GM13977 (cell line): ENCODE results near the gene AATK.

Experiments used
- DNase-seq: peaks from one replicate; pipeline ENCODE4 v3.0.0; 2012; ENCODE audit warnings: low spot score
- in situ Hi-C: fragments of 300-500 bp; cut with MboI; formaldehyde crosslinking; loops from one replicate; pipeline ENCODE4 v1.12.0; 2022; ENCODE audit warnings: low sequenced_read_pairs, low pct_unique_long_range_greater_than_20kb, mixed read lengths, inconsistent platforms; ENCODE audit not compliant: unreplicated experiment
- TF ChIP-seq, protein P1 (sequence below): IDR thresholded peaks from 2 replicates; pipeline ENCODE4 v1.5.1; 2012; ENCODE audit warnings: mild to moderate bottlenecking, control low read depth; ENCODE audit not compliant: insufficient read depth; ENCODE audit errors: extremely low read depth, missing control alignments

AATK gene

DNA sequence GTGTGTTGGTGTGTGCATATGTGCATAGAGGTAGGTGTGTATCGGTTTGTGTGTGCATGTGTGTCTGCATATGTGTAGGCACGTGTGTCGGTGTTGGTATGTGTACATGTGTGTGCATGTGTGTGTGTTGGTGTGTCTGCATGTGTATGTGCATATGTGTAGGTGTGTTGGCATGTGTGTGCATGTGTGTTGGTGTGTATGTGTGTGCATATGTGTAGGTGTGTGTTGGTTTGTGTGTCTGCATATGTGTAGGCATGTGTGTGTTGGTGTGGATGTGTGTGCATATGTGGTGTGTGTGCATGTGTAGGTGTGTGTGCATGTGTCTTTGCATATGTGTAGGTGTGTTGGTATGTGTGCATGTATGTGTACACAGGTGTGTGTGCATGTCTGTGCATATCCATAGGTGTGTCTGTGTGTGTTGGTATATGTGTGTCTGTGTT is 3.9 kb upstream of the AATK start:
- TF ChIP-seq, protein P1, sequence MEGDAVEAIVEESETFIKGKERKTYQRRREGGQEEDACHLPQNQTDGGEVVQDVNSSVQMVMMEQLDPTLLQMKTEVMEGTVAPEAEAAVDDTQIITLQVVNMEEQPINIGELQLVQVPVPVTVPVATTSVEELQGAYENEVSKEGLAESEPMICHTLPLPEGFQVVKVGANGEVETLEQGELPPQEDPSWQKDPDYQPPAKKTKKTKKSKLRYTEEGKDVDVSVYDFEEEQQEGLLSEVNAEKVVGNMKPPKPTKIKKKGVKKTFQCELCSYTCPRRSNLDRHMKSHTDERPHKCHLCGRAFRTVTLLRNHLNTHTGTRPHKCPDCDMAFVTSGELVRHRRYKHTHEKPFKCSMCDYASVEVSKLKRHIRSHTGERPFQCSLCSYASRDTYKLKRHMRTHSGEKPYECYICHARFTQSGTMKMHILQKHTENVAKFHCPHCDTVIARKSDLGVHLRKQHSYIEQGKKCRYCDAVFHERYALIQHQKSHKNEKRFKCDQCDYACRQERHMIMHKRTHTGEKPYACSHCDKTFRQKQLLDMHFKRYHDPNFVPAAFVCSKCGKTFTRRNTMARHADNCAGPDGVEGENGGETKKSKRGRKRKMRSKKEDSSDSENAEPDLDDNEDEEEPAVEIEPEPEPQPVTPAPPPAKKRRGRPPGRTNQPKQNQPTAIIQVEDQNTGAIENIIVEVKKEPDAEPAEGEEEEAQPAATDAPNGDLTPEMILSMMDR: no peak

GRCh38 chr17:81167638-81168037 is 1.6 kb upstream of the AATK start:
- TF ChIP-seq, protein P1: no peak
- DNase-seq: no peak
- in situ Hi-C loops: no loop called here

More for the DNA sequence above, 3.9 kb upstream of the AATK start:
- no peak for DNase-seq
- in situ Hi-C loops: no loop called here

DNA sequence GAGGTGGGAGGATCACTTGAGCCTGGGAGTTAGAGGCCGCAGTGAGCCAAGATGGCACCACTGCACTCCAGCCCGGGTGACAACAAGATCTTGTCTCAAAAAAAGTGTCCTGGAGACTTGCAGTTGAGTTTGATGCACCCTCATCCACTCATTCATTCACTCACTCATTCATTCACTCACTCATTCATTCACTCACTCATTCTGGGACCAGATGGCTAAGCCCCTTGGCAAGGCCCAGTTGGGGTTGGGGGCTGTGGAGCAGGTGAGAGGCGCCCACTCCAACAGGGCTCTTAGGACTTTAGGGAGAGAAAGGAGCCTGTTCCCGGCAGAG is 1.1 kb upstream of the AATK start:
- in situ Hi-C loops: no loop called here
- no peak for DNase-seq
- TF ChIP-seq, protein P1: no peak

DNA sequence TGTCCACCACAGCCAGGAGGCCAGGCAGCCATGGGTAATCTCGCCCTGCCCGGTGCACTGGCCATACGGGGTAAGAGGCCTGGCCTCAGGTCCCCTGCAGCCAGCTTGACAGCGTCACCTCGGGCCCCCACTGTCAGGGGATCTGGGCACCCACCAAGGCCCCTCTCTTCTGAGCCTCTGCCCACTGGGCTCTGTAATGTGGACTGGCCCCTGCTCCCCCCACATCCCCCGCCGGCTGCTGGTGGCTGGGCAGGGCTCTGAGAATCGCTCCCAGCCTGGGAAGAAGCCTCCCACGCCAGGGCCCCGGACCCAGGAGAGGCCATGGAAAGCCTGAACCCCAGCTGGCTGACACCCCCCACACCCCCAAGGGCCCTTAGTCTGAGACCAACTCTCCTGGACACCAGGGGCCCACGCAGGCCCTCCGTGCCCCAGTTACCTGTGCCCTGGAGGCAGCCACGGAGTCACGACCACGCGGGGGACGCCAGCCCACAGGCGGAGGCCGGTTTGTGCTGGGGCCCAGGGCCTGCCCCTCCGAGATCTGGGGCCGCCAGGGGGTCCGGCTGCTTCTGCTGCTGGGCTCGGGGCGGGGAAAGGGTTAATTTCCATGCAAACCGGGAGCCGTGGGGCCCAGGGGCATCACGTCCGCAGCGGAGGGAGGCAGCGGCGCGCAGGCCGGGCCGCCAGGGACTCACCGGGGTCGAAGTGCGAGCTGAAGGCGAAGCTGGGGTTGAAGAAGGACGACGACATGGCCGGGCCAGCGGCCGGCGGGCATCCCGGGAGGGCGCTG is 582 bp downstream of the AATK start, which contains the start of gene PVALEF:
TSS of gene PVALEF (plus strand) at position 262 of the 787 bp plus-strand sequence. CDS start 15,720 bp downstream, outside the sequence.
- TF ChIP-seq, protein P1: no peak
- in situ Hi-C loops: no loop called here
- no peak for DNase-seq

DNA sequence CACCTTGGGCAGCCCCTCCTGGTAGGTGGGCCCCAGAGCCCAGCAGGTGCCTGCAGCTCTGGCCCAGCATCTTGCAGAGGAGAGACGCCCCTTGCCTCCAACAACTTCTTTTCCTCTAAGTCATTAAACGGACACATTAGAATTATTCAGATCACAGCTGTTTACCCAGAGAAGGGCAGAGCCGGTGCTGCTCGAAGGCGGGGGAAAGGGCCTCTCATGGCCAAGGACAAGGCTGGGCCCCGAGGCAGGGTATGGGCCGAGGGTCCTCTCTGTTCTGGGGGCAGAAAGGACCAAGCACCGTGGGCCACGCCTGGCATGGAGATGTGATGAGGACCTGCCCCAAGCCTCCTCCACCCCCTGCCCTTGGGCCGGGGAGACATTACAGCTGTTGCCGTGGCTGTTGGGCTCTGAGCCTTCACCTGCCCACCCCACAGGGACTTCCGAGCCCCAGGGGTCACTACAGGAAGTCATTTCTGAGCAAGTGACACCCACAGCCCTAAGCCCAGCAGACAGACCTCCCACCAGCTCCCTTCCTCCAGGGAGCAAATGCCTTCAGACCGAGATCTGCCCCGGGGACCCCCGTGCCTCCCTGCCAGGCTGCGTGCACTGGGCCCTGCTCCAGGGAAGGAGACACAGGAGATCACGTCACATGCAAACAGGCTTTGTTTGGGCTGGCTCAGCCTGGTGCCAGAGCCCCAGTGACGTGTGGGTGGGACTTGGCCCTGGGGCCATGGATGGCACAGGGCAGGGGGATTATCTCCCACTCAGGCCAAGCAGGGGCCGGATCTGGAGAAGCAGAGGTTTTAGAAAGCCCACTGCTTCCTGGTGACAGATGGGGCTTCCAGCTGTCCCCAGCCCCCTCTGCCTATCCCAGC is 1.4 kb downstream of the AATK start:
- no peak for DNase-seq
- TF ChIP-seq, protein P1: no peak
- in situ Hi-C loops: no loop called here

DNA sequence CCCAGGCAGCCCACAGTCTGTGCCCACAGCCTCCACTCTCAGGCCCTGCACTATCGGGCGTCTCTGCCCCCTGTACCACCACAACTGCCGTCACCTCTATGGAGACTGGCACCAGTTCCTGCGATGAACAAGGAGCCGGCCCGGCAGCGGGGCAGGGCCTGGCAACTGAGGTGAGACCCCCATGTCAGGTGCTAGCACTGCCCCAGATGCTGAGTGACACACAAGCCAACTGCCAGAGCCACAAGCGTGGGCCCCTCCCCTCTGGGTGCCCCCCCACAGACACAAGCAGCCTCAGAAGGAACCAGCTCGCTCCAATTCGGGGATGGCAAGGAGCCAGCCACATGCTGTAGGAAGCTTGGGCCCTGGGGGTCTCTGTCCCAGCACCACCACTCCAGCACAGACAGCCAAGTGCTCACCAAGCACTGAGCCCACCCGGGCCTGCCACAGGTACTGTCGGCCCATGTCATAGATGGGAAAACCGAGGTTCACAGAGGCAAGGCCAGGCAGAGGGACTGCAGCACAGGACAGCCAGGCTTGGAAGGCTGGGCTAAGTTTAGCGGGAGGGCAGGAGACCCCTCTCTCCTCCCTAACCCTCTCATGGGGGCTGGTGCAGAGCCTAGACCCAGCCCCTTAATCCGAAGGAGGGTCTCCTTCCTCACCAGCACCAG is 2.2 kb downstream of the AATK start:
- TF ChIP-seq, protein P1: no peak
- in situ Hi-C loops: no loop called here
- no peak for DNase-seq
